Hepatocyte (in vitro differentiated cells): ENCODE results near the gene LYSMD2.

Experiments used
- EZH2 ChIP-seq: fragments of 200-600 bp; sonication (generic); IDR thresholded peaks from 2 replicates; pipeline ENCODE4 v1.6.1; 2016; ENCODE audit warnings: antibody characterized with exemption, mild to moderate bottlenecking, borderline replicate concordance
- EZH2phosphoT487 ChIP-seq: fragments of 200-600 bp; sonication (generic); IDR thresholded peaks from one replicate; pipeline ENCODE4 v1.6.1; 2018; ENCODE audit warnings: antibody characterized with exemption, mild to moderate bottlenecking, low read depth, moderate library complexity; ENCODE audit not compliant: unreplicated experiment, severe bottlenecking
- TF ChIP-seq, protein P1 (sequence below): fragments of 200-600 bp; sonication (generic); IDR thresholded peaks from 2 replicates; pipeline ENCODE4 v1.5.1; 2016; ENCODE audit warnings: antibody characterized with exemption, mild to moderate bottlenecking; ENCODE audit not compliant: poor library complexity

DNA sequence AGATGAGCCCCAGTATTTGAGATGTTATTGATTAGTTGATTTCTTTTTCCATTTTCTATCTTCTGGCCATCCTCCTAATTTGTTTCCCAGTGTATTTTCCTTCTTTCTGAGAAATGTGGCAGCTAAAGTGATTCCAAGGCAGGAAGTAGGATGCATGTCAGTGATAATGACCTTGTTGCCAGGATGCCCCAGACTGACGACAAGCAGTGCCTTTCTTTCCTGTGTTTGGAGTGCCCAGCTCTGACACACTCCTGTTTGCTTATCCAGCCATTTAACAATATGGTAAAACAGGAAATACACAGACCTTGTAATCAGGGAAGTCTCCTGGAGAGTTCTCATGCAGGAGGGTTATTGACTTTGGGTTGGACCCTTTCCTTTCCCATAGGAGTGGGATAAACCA lies 34.3 kb upstream of the LYSMD2 start:
- TF ChIP-seq, protein P1, sequence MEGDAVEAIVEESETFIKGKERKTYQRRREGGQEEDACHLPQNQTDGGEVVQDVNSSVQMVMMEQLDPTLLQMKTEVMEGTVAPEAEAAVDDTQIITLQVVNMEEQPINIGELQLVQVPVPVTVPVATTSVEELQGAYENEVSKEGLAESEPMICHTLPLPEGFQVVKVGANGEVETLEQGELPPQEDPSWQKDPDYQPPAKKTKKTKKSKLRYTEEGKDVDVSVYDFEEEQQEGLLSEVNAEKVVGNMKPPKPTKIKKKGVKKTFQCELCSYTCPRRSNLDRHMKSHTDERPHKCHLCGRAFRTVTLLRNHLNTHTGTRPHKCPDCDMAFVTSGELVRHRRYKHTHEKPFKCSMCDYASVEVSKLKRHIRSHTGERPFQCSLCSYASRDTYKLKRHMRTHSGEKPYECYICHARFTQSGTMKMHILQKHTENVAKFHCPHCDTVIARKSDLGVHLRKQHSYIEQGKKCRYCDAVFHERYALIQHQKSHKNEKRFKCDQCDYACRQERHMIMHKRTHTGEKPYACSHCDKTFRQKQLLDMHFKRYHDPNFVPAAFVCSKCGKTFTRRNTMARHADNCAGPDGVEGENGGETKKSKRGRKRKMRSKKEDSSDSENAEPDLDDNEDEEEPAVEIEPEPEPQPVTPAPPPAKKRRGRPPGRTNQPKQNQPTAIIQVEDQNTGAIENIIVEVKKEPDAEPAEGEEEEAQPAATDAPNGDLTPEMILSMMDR, result no peak
- TF ChIP-seq EZH2 (no peak), EZH2phosphoT487 (no peak)
